Esophagus squamous epithelium (tissue), 4 donors: ENCODE data around the gene TMEFF2.

Experiments
- POLR2A ChIP-seq, 4 donors: fragments of 450-650 bp; IDR thresholded peaks; one replicate each; pipeline ENCODE4 v1.6.1; 2017; ENCODE audit warnings: antibody characterized with exemption in 4 of 4, mild to moderate bottlenecking in 4 of 4, moderate library complexity in 3 of 4
- TF ChIP-seq, protein P1 (sequence below), 6 experiments: fragments of 450-650 bp in 4 of 6; fragments of 200-600 bp in 2 of 6; sonication (generic) in 2 of 6; IDR thresholded peaks; one replicate each; pipeline ENCODE4 v1.5.1; 2016 to 2019; ENCODE audit warnings: antibody characterized with exemption in 6 of 6, mild to moderate bottlenecking in 4 of 6, moderate library complexity in 4 of 6

DNA sequence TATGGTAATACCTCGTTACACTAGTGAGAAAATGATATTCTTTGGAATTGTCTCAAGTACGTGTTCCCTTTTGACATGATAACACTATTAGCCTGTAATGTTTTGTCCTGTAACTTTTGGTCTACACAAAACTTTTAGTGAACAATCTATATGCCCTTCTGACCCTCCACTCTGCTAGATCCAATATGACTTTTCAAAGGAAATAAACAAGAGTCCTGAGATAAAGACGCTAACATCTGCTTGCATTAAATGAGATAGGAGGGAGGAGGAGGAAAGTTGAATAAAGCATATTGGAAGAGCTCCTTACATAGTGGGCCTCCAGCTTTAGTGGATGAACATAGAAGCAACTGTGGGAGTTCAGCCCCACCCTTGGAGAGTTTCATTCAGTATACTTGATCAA lies 264.5 kb downstream of the TMEFF2 start:
- TF ChIP-seq, protein P1, sequence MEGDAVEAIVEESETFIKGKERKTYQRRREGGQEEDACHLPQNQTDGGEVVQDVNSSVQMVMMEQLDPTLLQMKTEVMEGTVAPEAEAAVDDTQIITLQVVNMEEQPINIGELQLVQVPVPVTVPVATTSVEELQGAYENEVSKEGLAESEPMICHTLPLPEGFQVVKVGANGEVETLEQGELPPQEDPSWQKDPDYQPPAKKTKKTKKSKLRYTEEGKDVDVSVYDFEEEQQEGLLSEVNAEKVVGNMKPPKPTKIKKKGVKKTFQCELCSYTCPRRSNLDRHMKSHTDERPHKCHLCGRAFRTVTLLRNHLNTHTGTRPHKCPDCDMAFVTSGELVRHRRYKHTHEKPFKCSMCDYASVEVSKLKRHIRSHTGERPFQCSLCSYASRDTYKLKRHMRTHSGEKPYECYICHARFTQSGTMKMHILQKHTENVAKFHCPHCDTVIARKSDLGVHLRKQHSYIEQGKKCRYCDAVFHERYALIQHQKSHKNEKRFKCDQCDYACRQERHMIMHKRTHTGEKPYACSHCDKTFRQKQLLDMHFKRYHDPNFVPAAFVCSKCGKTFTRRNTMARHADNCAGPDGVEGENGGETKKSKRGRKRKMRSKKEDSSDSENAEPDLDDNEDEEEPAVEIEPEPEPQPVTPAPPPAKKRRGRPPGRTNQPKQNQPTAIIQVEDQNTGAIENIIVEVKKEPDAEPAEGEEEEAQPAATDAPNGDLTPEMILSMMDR (IDR thresholded peaks at IDR 0.05), result no peak
- TF ChIP-seq POLR2A (IDR thresholded peaks at IDR 0.05), result no peak
